Measurements from ENCODE around the gene CNTNAP1. TPM values are rescaled to one million over a fixed set of nuclear protein-coding genes. Genes with fewer than 3 reads are reported as not detected.
A peak's percentile ranks its signal among the peaks of the same experiment; 100 is the strongest.

Gene CNTNAP1
- total and polyA plus RNA-seq, 9 of the 15 experiments (the other 6 are each of a cell fraction or from before 2014, with no cell fraction given): 0.10 to 1.8 (median 0.62) TPM

DNA sequence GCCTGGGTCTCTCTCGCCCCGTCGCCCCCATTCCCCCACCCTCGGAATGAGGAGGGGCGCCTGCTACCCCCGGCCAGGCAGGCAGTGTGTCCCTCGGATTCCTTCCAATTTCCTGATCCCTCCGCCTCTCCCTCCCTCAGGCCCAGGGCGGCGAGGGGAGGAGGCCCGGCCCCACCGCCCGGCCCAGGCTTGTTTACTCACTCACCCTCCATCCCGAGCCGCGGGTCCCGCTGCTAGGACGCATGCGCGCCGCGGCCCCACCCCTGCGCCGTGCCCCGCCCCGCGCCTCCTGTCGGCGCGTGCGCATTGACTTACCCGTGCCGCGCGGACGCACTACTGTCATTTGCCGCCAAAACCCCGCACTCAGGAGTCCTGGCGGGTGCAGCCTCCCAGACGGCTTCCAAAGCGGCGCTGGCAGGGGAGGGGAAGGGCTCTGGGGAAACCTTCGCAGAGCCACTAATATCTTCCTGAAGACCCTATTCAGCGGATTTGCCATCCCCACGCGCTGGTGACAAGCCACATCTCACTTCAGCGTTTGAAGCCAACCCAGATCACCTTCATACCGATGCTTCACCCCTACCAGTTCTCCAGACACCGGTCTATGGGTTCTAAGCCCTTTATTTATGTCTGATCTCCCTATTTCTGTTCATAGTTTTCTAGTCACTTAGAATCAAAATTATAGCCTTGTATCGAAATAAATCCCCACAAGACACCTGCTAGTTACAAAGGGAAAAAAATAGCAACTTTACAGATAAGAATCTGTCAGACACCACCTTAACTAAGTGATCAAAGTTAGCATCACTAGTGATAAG lies 62.7 kb downstream of the CNTNAP1 start, which contains the start of gene EZH1 (continued):
- TF ChIP-seq, protein P1, sequence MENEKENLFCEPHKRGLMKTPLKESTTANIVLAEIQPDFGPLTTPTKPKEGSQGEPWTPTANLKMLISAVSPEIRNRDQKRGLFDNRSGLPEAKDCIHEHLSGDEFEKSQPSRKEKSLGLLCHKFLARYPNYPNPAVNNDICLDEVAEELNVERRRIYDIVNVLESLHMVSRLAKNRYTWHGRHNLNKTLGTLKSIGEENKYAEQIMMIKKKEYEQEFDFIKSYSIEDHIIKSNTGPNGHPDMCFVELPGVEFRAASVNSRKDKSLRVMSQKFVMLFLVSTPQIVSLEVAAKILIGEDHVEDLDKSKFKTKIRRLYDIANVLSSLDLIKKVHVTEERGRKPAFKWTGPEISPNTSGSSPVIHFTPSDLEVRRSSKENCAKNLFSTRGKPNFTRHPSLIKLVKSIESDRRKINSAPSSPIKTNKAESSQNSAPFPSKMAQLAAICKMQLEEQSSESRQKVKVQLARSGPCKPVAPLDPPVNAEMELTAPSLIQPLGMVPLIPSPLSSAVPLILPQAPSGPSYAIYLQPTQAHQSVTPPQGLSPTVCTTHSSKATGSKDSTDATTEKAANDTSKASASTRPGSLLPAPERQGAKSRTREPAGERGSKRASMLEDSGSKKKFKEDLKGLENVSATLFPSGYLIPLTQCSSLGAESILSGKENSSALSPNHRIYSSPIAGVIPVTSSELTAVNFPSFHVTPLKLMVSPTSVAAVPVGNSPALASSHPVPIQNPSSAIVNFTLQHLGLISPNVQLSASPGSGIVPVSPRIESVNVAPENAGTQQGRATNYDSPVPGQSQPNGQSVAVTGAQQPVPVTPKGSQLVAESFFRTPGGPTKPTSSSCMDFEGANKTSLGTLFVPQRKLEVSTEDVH (IDR thresholded peaks at IDR 0.05; ENCODE audit: low read depth, partially characterized antibody): peak; percentile 83
- TF ChIP-seq, protein P2, sequence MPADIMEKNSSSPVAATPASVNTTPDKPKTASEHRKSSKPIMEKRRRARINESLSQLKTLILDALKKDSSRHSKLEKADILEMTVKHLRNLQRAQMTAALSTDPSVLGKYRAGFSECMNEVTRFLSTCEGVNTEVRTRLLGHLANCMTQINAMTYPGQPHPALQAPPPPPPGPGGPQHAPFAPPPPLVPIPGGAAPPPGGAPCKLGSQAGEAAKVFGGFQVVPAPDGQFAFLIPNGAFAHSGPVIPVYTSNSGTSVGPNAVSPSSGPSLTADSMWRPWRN (IDR thresholded peaks at IDR 0.05; ENCODE audit: low read depth): no peak
- TF ChIP-seq ZNF507 (tag; conservative IDR thresholded peaks at IDR 0.05): no peak
- no peak for TF ChIP-seq MXI1 (IDR thresholded peaks at IDR 0.05; ENCODE audit: low read depth, low read length)
- TF ChIP-seq TEAD2 (tag; IDR thresholded peaks at IDR 0.05): no peak
- no peak for TF ChIP-seq ZSCAN32 (CRISPR knock-in tag; IDR thresholded peaks at IDR 0.05)
- no peak for TF ChIP-seq EHMT2 (IDR thresholded peaks at IDR 0.05)
- no peak; the same call in 1 of the 2 replicates for TF ChIP-seq MYNN (IDR thresholded peaks at IDR 0.05)
- no peak for TF ChIP-seq MYNN (CRISPR knock-in tag; IDR thresholded peaks at IDR 0.05)
- TF ChIP-seq ZNF408 (CRISPR knock-in tag; IDR thresholded peaks at IDR 0.05; ENCODE audit: low read depth): no peak
- no peak for TF ChIP-seq KLF10 (CRISPR knock-in tag; IDR thresholded peaks at IDR 0.05)
- no peak for TF ChIP-seq NR2C1 (IDR thresholded peaks at IDR 0.05)
- no peak for TF ChIP-seq NR2C1 (tag; IDR thresholded peaks at IDR 0.05)
- TF ChIP-seq ILF3 (IDR thresholded peaks at IDR 0.05; ENCODE audit: borderline replicate concordance): no peak
- no peak for TF ChIP-seq MIER1 (IDR thresholded peaks at IDR 0.05; ENCODE audit: low read depth)
- no peak for TF ChIP-seq MED1 (CRISPR knock-in tag; IDR thresholded peaks at IDR 0.05; ENCODE audit: borderline replicate concordance)
- peak; percentile 53 for TF ChIP-seq TBP (optimal IDR thresholded peaks at IDR 0.05; ENCODE audit: low read depth, low read length)
- peak; percentile 90 to 98 for TF ChIP-seq FOXA3 (CRISPR knock-in tag; conservative IDR thresholded peaks at IDR 0.05 in 1 of 2, IDR thresholded peaks at IDR 0.05 in 1 of 2)
- TF ChIP-seq TFE3 (CRISPR knock-in tag; IDR thresholded peaks at IDR 0.05): no peak
- TF ChIP-seq GATAD2A (IDR thresholded peaks at IDR 0.05): 0 out of 2 replicates have a peak, but pooled peaks have one; percentile 53
- no peak for TF ChIP-seq CREB1 (IDR thresholded peaks at IDR 0.05)
- peak; percentile 34; the same call in 1 of the 2 replicates for TF ChIP-seq CREB1 (CRISPR knock-in tag; IDR thresholded peaks at IDR 0.05)
- no peak for TF ChIP-seq MAFK (IDR thresholded peaks at IDR 0.05; ENCODE audit: low read length)
- TF ChIP-seq PRMT5 (CRISPR knock-in tag; IDR thresholded peaks at IDR 0.05): no peak
- TF ChIP-seq SMAD2 (IDR thresholded peaks at IDR 0.05; ENCODE audit: low read depth, low read length): no peak
- no peak for TF ChIP-seq ZNF274 (IDR thresholded peaks at IDR 0.05; ENCODE audit: borderline replicate concordance, low read depth, low read length)
- TF ChIP-seq SP2 (IDR thresholded peaks at IDR 0.05; ENCODE audit: extremely low read depth, low read depth, low read length, poor library complexity, severe bottlenecking): no peak

Measured in K562 (cell line).